ENCODE results near the gene CAMK2A. TPM values are rescaled to one million over a fixed set of nuclear protein-coding genes. Genes with fewer than 3 reads are reported as not detected.

Gene CAMK2A
- total RNA-seq, 2 donors from 2014 or later = 4.9 to 18.2 TPM

- Histone ChIP-seq H3K9me3 (no peaks in the 10 kb centered on the region), H3K36me3 (no peaks in the 10 kb centered on the region), H3K27ac (no peak overlapping the region), H3K4me1 (peaks cover 0 to 8% of the 10 kb centered on the region in 2 donors), H3K27me3 (no peaks in the 10 kb centered on the region), H3K4me3 (no peak overlapping the region)
- no peak for TF ChIP-seq CTCF (IDR thresholded peaks at IDR 0.05)
- DNase-seq (ENCODE audit: low spot score) = no peak
These were observed 97.1 kb downstream of the CAMK2A start for GRCh38 chr5:150192462-150192861.

GRCh38 chr5:150190987-150191386 lies 98.6 kb downstream of the CAMK2A start:
- peaks cover 0 to 8% of the 10 kb centered on the region in 2 donors for H3K4me1 ChIP-seq
- no peaks in the 10 kb centered on the region for H3K9me3 ChIP-seq
- H3K27me3 ChIP-seq = no peaks in the 10 kb centered on the region
- H3K36me3 ChIP-seq = no peaks in the 10 kb centered on the region
- no peak for TF ChIP-seq CTCF (IDR thresholded peaks at IDR 0.05)
- no peak overlapping the region for H3K27ac ChIP-seq
- no peak overlapping the region for H3K4me3 ChIP-seq
- no peak for DNase-seq (ENCODE audit: low spot score)

GRCh38 chr5:150190503-150190979 lies 99.0 kb downstream of the CAMK2A start:
- Histone ChIP-seq H3K27me3 (no peaks in the 10 kb centered on the region), H3K4me1 (peaks cover 0 to 8% of the 10 kb centered on the region in 2 donors), H3K9me3 (no peaks in the 10 kb centered on the region), H3K4me3 (no peak overlapping the region), H3K36me3 (no peaks in the 10 kb centered on the region), H3K27ac (no peak overlapping the region)
- no peak for DNase-seq (ENCODE audit: low spot score)
- no peak for TF ChIP-seq CTCF (IDR thresholded peaks at IDR 0.05)

GRCh38 chr5:150189728-150190502 lies 99.7 kb downstream of the CAMK2A start, which contains the start of gene SLC6A7:
Gene SLC6A7 (plus strand): TSS chr5:150190062. CDS start chr5:150190328, 266 bp downstream.
- H3K4me1 ChIP-seq = peaks cover 0 to 8% of the 10 kb centered on the region in 2 donors
- no peaks in the 10 kb centered on the region for H3K27me3 ChIP-seq
- peak within 1 kb of the TSS in 1 of 2 donors; percentile 26 for H3K4me3 ChIP-seq
- H3K27ac ChIP-seq = no peak within 1 kb of the TSS
- no peaks in the 10 kb centered on the region for H3K9me3 ChIP-seq
- no peak for TF ChIP-seq CTCF (IDR thresholded peaks at IDR 0.05)
- no peaks in the 10 kb centered on the region for H3K36me3 ChIP-seq
- DNase-seq (ENCODE audit: low spot score) = no peak

- Histone ChIP-seq H3K27ac (no peak overlapping the region), H3K27me3 (no peaks in the 10 kb centered on the region)
- TF ChIP-seq CTCF (IDR thresholded peaks at IDR 0.05) = no peak
These were observed 100.2 kb downstream of the CAMK2A start for GRCh38 chr5:150189326-150189725.

More at GRCh38 chr5:150189326-150189725, 100.2 kb downstream of the CAMK2A start:
- H3K36me3 ChIP-seq = no peaks in the 10 kb centered on the region
- no peak overlapping the region for H3K4me3 ChIP-seq
- DNase-seq (ENCODE audit: low spot score) = no peak
- peaks cover 0 to 8% of the 10 kb centered on the region in 2 donors for H3K4me1 ChIP-seq
- no peaks in the 10 kb centered on the region for H3K9me3 ChIP-seq
